Heart left ventricle (tissue), 13 donors: ENCODE measurements around the gene NRDE2.

Source experiments
- POLR2A ChIP-seq, 2 donors: fragments of 450-650 bp; IDR thresholded peaks; one replicate each; pipeline ENCODE4 v1.6.1; 2017; ENCODE audit warnings: antibody characterized with exemption in 2 of 2, mild to moderate bottlenecking in 2 of 2, moderate library complexity in 2 of 2
- TF ChIP-seq, protein P1 (sequence below), 12 donors: fragments of 200-600 bp; sonication (generic) in 4 of 12; IDR thresholded peaks; one replicate each; pipeline versions ENCODE4 v1.5.0 to v1.8.0; 2018 to 2022; ENCODE audit warnings: antibody characterized with exemption in 12 of 12, mild to moderate bottlenecking in 5 of 12
- donor health status: ischemic (EF 13 %, LVEDD 7.1; RV severe dilation, severe dysfunction).
- donor health status: DM: no; HTN: yes; CAD: no.
- donor health status: DM: no; HTN: no; CAD: no.
- donor health status: ischemic (EF 25% LVEDD 6.9; RV normal size, moderate dysfunction).
- donor health status: ischemic (EF 25% LVEDD 5.7; RV mildly dilated, moderate dysfunction).
- donor health status: ischemic (EF 35%, LVEDD 5.7; RV mildly dilated, moderate dysfunction).
- donor health status: nonischemic (EF 11% LVEDD 7.7; RV severe dilation, severe dysfunction).
- donor health status: DM: yes; HTN: yes; CAD: no.
- donor health status: PGD.
- donor health status: ischemic (EF 29% LVEDD 5.4; RV normal size, mild dysfunction).
- donor health status: nonischemic (EF 23%, LVEDD 6.1; RV moderate dilation, normal function).

DNA sequence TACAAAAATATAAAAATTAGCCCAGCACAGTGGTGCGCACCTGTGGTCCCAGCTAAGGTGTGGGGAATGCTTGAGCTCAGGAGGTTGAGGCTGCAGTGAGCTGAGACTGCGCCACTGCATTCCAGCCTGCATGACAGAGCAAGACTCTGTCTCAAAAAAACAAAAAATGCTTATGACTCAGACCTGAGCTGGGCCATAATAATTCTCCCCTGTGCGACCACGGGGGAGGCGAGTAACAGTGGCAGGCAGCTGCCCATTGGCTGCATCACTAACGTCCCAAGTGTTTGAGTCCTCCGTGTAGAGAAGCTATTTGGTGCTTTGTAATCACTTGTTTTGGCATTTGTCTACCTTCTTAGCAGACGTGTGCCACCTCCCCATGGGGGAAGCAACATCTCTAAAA is 50.5 kb downstream of the NRDE2 start:
- TF ChIP-seq, protein P1, sequence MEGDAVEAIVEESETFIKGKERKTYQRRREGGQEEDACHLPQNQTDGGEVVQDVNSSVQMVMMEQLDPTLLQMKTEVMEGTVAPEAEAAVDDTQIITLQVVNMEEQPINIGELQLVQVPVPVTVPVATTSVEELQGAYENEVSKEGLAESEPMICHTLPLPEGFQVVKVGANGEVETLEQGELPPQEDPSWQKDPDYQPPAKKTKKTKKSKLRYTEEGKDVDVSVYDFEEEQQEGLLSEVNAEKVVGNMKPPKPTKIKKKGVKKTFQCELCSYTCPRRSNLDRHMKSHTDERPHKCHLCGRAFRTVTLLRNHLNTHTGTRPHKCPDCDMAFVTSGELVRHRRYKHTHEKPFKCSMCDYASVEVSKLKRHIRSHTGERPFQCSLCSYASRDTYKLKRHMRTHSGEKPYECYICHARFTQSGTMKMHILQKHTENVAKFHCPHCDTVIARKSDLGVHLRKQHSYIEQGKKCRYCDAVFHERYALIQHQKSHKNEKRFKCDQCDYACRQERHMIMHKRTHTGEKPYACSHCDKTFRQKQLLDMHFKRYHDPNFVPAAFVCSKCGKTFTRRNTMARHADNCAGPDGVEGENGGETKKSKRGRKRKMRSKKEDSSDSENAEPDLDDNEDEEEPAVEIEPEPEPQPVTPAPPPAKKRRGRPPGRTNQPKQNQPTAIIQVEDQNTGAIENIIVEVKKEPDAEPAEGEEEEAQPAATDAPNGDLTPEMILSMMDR (IDR thresholded peaks at IDR 0.05): no peak
- no peak for TF ChIP-seq POLR2A (IDR thresholded peaks at IDR 0.05)
